ENCODE data around the gene PTX3. TPM values are rescaled to one million over a fixed set of nuclear protein-coding genes. Genes with fewer than 3 reads are reported as not detected.

The PTX3 gene
- total and polyA plus RNA-seq, 2 of the 13 experiments (the other 11 are each of a cell fraction or from before 2014, with no cell fraction given), result not detected

GRCh38 chr3:157487339-157487738 lies 50.7 kb downstream of the PTX3 start (continued):
- TF ChIP-seq CCDC6 (CRISPR knock-in tag; IDR thresholded peaks at IDR 0.05) (no peak), ZC3H4 (CRISPR knock-in tag; IDR thresholded peaks at IDR 0.05; ENCODE audit: borderline replicate concordance) (no peak), NR2F6 (IDR thresholded peaks at IDR 0.05) (no peak), NR2F6 (CRISPR knock-in tag; IDR thresholded peaks at IDR 0.05) (no peak), FOXA3 (CRISPR knock-in tag; IDR thresholded peaks at IDR 0.05) (no peak)

GRCh38 chr3:157488144-157488543 lies 51.5 kb downstream of the PTX3 start:
- Histone ChIP-seq H4K20me1 (ENCODE audit: insufficient read depth, low read length) (no peaks in the 10 kb centered on the region), H3K79me2 (ENCODE audit: insufficient read depth, low read length) (no peaks in the 10 kb centered on the region), H3K4me1 (ENCODE audit: insufficient read depth, low read length) (no peaks in the 10 kb centered on the region), H3K27ac (ENCODE audit: extremely low read length, insufficient read depth, low read length) (no peak overlapping the region), H3K4me3 (replicated peaks in 1 of 3; ENCODE audit: insufficient read depth in 1 of 3, low read depth in 2 of 3, low read length in 3 of 3) (no peak overlapping the region), H3K4me2 (ENCODE audit: low read depth, low read length) (no peak overlapping the region), H3K36me3 (replicated peaks in 1 of 2; ENCODE audit: control insufficient read depth in 1 of 2, insufficient read depth in 2 of 2, low read length in 2 of 2) (no peaks in the 10 kb centered on the region), H3K9ac (ENCODE audit: insufficient read depth, low read depth, low read length) (no peak overlapping the region), H2AFZ (ENCODE audit: low read length) (no peak overlapping the region), H3K27me3 (ENCODE audit: control insufficient read depth in 1 of 2, insufficient read depth in 2 of 2, low read length in 2 of 2) (no peaks in the 10 kb centered on the region), H3K9me3 (ENCODE audit: low read length) (no peaks in the 10 kb centered on the region)
- TF ChIP-seq ADNP (CRISPR knock-in tag; IDR thresholded peaks at IDR 0.05), result no peak
- BruUV-seq (replicated peaks), result no TSS peak
- ChIA-PET CTCF (ENCODE audit: low intra/inter-chr PET ratio, low total read pairs) (no interaction called here), POLR2A (no interaction called here)
- ATAC-seq (no peak), DNase-seq (ENCODE audit: low spot score) (no peak), FAIRE-seq (no peak)
- in situ Hi-C loops (cut with HindIII; ENCODE audit: extremely low pct_ligation_motif_present, low pct_unique_long_range_greater_than_20kb), result no loop called here
- intact Hi-C loops (cut with micrococcal nuclease; ENCODE audit: unreplicated experiment), result no loop called here

DNA sequence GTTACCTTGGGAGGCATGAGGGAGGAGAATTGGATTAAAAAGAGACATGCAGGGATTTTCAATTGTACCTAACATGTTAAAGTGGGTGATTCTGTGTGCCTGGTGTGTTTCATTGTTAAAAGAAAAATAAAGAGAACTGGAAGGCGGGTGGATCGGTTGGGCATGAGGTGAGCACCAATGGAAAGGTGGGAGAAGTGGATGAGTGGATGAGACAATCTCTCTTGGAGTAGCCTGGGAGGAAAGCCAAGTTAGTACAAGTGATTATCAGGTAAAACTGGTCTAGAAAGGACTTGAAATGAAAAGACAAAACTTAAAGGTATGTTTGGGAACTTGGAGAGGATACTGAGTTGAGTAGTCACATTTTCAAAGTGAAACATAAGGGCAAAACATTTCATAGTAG lies 54.5 kb downstream of the PTX3 start:
- Histone ChIP-seq H3K4me2 (ENCODE audit: low read depth, low read length) (no peak overlapping the region), H3K36me3 (replicated peaks in 1 of 2; ENCODE audit: control insufficient read depth in 1 of 2, insufficient read depth in 2 of 2, low read length in 2 of 2) (no peaks in the 10 kb centered on the region), H3K27ac (ENCODE audit: extremely low read length, insufficient read depth, low read length) (no peak overlapping the region), H3K4me3 (replicated peaks in 1 of 3; ENCODE audit: insufficient read depth in 1 of 3, low read depth in 2 of 3, low read length in 3 of 3) (no peak overlapping the region), H3K27me3 (ENCODE audit: control insufficient read depth in 1 of 2, insufficient read depth in 2 of 2, low read length in 2 of 2) (no peaks in the 10 kb centered on the region), H3K4me1 (ENCODE audit: insufficient read depth, low read length) (no peaks in the 10 kb centered on the region), H3K9ac (ENCODE audit: insufficient read depth, low read depth, low read length) (no peak overlapping the region), H2AFZ (ENCODE audit: low read length) (no peak overlapping the region), H3K79me2 (ENCODE audit: insufficient read depth, low read length) (no peaks in the 10 kb centered on the region), H3K9me3 (ENCODE audit: low read length) (no peaks in the 10 kb centered on the region), H4K20me1 (ENCODE audit: insufficient read depth, low read length) (no peaks in the 10 kb centered on the region)
- ChIA-PET CTCF (ENCODE audit: low intra/inter-chr PET ratio, low total read pairs) (no interaction called here), POLR2A (no interaction called here)
- in situ Hi-C loops (cut with HindIII; ENCODE audit: extremely low pct_ligation_motif_present, low pct_unique_long_range_greater_than_20kb) (no loop called here), intact Hi-C loops (cut with micrococcal nuclease; ENCODE audit: unreplicated experiment) (no loop called here)
- 0% methylated on average over 2 of the region's 2 CpGs for WGBS (ENCODE audit: low lambda C conversion rate)
- no peak for DNase-seq (ENCODE audit: low spot score)
- ATAC-seq, result no peak
- FAIRE-seq, result no peak
- BruUV-seq (replicated peaks), result no TSS peak
- TF ChIP-seq SOX5 (CRISPR knock-in tag; IDR thresholded peaks at IDR 0.05; ENCODE audit: borderline replicate concordance), result no peak
- TF ChIP-seq MAFF (IDR thresholded peaks at IDR 0.05; ENCODE audit: low read depth, low read length), result no peak
- TF ChIP-seq ZNF18 (CRISPR knock-in tag; IDR thresholded peaks at IDR 0.05; ENCODE audit: insufficient replicate concordance), result no peak
- no peak for TF ChIP-seq MAFK (conservative IDR thresholded peaks at IDR 0.05 in 1 of 2, IDR thresholded peaks at IDR 0.05 in 1 of 2; ENCODE audit: low read length in 2 of 2)
- no peak for TF ChIP-seq AGO2 (optimal IDR thresholded peaks at IDR 0.05; ENCODE audit: low read depth, low read length)
- TF ChIP-seq ZNF317 (CRISPR knock-in tag; IDR thresholded peaks at IDR 0.05), result no peak
- no peak for TF ChIP-seq MAF1 (CRISPR knock-in tag; IDR thresholded peaks at IDR 0.05; ENCODE audit: borderline replicate concordance)
- no peak for TF ChIP-seq SUZ12 (IDR thresholded peaks at IDR 0.05; ENCODE audit: low read depth, low read length)
- TF ChIP-seq NFYB (CRISPR knock-in tag; IDR thresholded peaks at IDR 0.05), result no peak
- TF ChIP-seq AGO1 (IDR thresholded peaks at IDR 0.05; ENCODE audit: low read depth, low read length, poor library complexity, severe bottlenecking), result no peak
- no peak for TF ChIP-seq ATF7 (IDR thresholded peaks at IDR 0.05)
- no peak for TF ChIP-seq ATF7 (CRISPR knock-in tag; IDR thresholded peaks at IDR 0.05)
- TF ChIP-seq ZNF484 (CRISPR knock-in tag; IDR thresholded peaks at IDR 0.05; ENCODE audit: borderline replicate concordance, low read depth), result no peak
- no peak for TF ChIP-seq ETV5 (CRISPR knock-in tag; IDR thresholded peaks at IDR 0.05; ENCODE audit: borderline replicate concordance)
- no peak for TF ChIP-seq IRX3 (CRISPR knock-in tag; IDR thresholded peaks at IDR 0.05; ENCODE audit: borderline replicate concordance, low read depth)
